ENCODE data around the gene TIAL1. TPM values are rescaled to one million over a fixed set of nuclear protein-coding genes. Genes with fewer than 3 reads are reported as not detected.

Gene TIAL1
- 100 to 1,000 TPM; 200 to 204 TPM for total RNA-seq

GRCh38 chr10:119596537-119597404 is at the start of gene TIAL1:
Gene TIAL1 (minus strand): TSS chr10:119596964. CDS start chr10:119596465, 499 bp downstream.
- POLR2A ChIA-PET: interaction anchor here (1.0 kb wide), 1 partner anchor 54 kb away, joined by 3 read pairs; no protein-coding TSS in a partner anchor
- Mint-ChIP-seq H3K27ac (peak within 1 kb of the TSS; percentile 98), H3K9me3 (no peaks in the 10 kb centered on the region), H3K27me3 (no peaks in the 10 kb centered on the region), H3K36me3 (ENCODE audit: low read depth) (peaks cover 64% of the 10 kb centered on the region), H3K4me1 (ENCODE audit: low read depth) (peaks cover 48% of the 10 kb centered on the region), H3K4me3 (peak within 1 kb of the TSS; percentile 99)
- intact Hi-C loops (cut with micrococcal nuclease): loop anchor here (5.0 kb wide), 2 partner anchors 56 to 389 kb away; partner anchors contain the start of genes BAG3 and GRK5
- CTCF ChIA-PET: interaction anchor here (1.2 to 2.1 kb wide), 6 partner anchors 14 to 58 kb away, joined by 3 to 5 read pairs (median 4); partner anchors contain the start of genes BAG3 and RGS10
- peak; percentile 98 for DNase-seq
- TF ChIP-seq CTCF (IDR thresholded peaks at IDR 0.05): no peak
- ATAC-seq: peak; percentile 89

- POLR2A ChIA-PET: no interaction called here
Observed at GRCh38 chr10:119644994-119645393, 48.2 kb upstream of the TIAL1 start.

GRCh38 chr10:119644205-119644814 is 47.5 kb upstream of the TIAL1 start:
- Mint-ChIP-seq H3K27ac (no peak overlapping the region), H3K36me3 (ENCODE audit: low read depth) (no peaks in the 10 kb centered on the region), H3K27me3 (no peaks in the 10 kb centered on the region), H3K9me3 (peaks cover 2% of the 10 kb centered on the region), H3K4me1 (ENCODE audit: low read depth) (peaks cover 16% of the 10 kb centered on the region), H3K4me3 (no peak overlapping the region)
- ChIA-PET POLR2A (no interaction called here), CTCF (interaction anchor here (0.8 to 2.2 kb wide), 7 partner anchors 8 to 68 kb away, joined by 3 to 6 read pairs (median 3); no protein-coding TSS in a partner anchor)
- TF ChIP-seq CTCF (IDR thresholded peaks at IDR 0.05): no peak
- ATAC-seq (no peak), DNase-seq (no peak)
- intact Hi-C loops (cut with micrococcal nuclease): no loop called here

More at GRCh38 chr10:119644994-119645393, 48.2 kb upstream of the TIAL1 start:
- peaks cover 2% of the 10 kb centered on the region for H3K9me3 Mint-ChIP-seq
- no peak overlapping the region for H3K4me3 Mint-ChIP-seq
- no peaks in the 10 kb centered on the region for H3K36me3 Mint-ChIP-seq (ENCODE audit: low read depth)
- intact Hi-C loops (cut with micrococcal nuclease): no loop called here
- H3K27ac Mint-ChIP-seq: no peak overlapping the region
- H3K27me3 Mint-ChIP-seq: no peaks in the 10 kb centered on the region
- H3K4me1 Mint-ChIP-seq (ENCODE audit: low read depth): peaks cover 18% of the 10 kb centered on the region
- CTCF ChIA-PET: interaction anchor here (1.0 to 1.5 kb wide), 4 partner anchors 8 to 68 kb away, joined by 3 read pairs; no protein-coding TSS in a partner anchor
- ATAC-seq (no peak), DNase-seq (no peak)
- no peak for TF ChIP-seq CTCF (IDR thresholded peaks at IDR 0.05)

GRCh38 chr10:119643306-119644204 is 46.8 kb upstream of the TIAL1 start:
- POLR2A ChIA-PET: no interaction called here
- no peak overlapping the region for H3K4me3 Mint-ChIP-seq
- intact Hi-C loops (cut with micrococcal nuclease): no loop called here

More at GRCh38 chr10:119643306-119644204, 46.8 kb upstream of the TIAL1 start:
- Mint-ChIP-seq H3K4me1 (ENCODE audit: low read depth) (peaks cover 16% of the 10 kb centered on the region), H3K9me3 (peaks cover 2% of the 10 kb centered on the region), H3K27ac (no peak overlapping the region), H3K36me3 (ENCODE audit: low read depth) (no peaks in the 10 kb centered on the region), H3K27me3 (no peaks in the 10 kb centered on the region)
- CTCF ChIA-PET: interaction anchor here (0.8 to 2.2 kb wide), 7 partner anchors 9 to 67 kb away, joined by 3 to 6 read pairs (median 3); no protein-coding TSS in a partner anchor
- no peak for TF ChIP-seq CTCF (IDR thresholded peaks at IDR 0.05)
- DNase-seq (no peak), ATAC-seq (no peak)

Data from activated CD8-positive, alpha-beta T cell treated with anti-CD3 and anti-CD28 coated beads for 36 hours (primary cell).